HUDEP-2 (cell line): ENCODE results near the gene TBC1D17.
A peak's percentile ranks its signal among the peaks of the same experiment; 100 is the strongest.

ENCODE experiments used
- DNase-seq, 76 experiments: peaks; one replicate each; lab custom pipeline; 2025; ENCODE audit not compliant: unreplicated experiment in 76 of 76; lab: John Stamatoyannopoulos, UW

The TBC1D17 gene

GRCh38 chr19:49933643-49934042, 56.1 kb downstream of the TBC1D17 start:
- no peak for DNase-seq

GRCh38 chr19:49936549-49936948, 59.0 kb downstream of the TBC1D17 start:
- no peak for DNase-seq

- peak in 67 of 76 experiments; percentile 14 to 90 (median 63) for DNase-seq
Observed at GRCh38 chr19:49937750-49938381, 60.4 kb downstream of the TBC1D17 start.
